CD14-positive monocyte (primary cell): ENCODE results near the gene SMIM30. TPM values are rescaled to one million over a fixed set of nuclear protein-coding genes. Genes with fewer than 3 reads are reported as not detected.

Experiments used
- DNase-seq, 3 donors: peaks; one replicate each; pipeline ENCODE4 v3.0.0-alpha.2; 2011 to 2022
- H2AFZ ChIP-seq: 2 replicates; pipeline ENCODE4 v1.6.0; 2012; ENCODE audit warnings: mild to moderate bottlenecking, low read depth, low read length, inconsistent platforms; ENCODE audit not compliant: insufficient read depth, poor library complexity, severe bottlenecking
- H3K27ac ChIP-seq, 2 donors: 1 replicate in 1 of 2; 2 replicates in 1 of 2; pipeline ENCODE4 v1.5.1; 2012 to 2013; ENCODE audit warnings: low read length in 2 of 2, control low read depth in 1 of 2, inconsistent platforms in 1 of 2, low read depth in 1 of 2, mild to moderate bottlenecking in 1 of 2
- H3K27me3 ChIP-seq, 2 donors: one replicate each; pipeline versions ENCODE4 v1.6.0 to v1.6.1; 2011 to 2013; ENCODE audit warnings: low read length in 2 of 2; ENCODE audit not compliant: control insufficient read depth in 2 of 2, insufficient read depth in 2 of 2
- H3K36me3 ChIP-seq, 2 donors: replicated peaks in 1 of 2; 1 replicate in 1 of 2; 2 replicates in 1 of 2; pipeline versions ENCODE4 v1.5.1 to v1.6.1; 2012 to 2013; ENCODE audit warnings: low read length in 2 of 2, control low read depth in 1 of 2, inconsistent platforms in 1 of 2, mild to moderate bottlenecking in 1 of 2; ENCODE audit not compliant: insufficient read depth in 2 of 2, control insufficient read depth in 1 of 2
- H3K4me1 ChIP-seq, 2 donors: 1 replicate in 1 of 2; 2 replicates in 1 of 2; pipeline versions ENCODE4 v1.5.1 to v1.6.1; 2012 to 2013; ENCODE audit warnings: low read length in 2 of 2, control low read depth in 1 of 2, inconsistent platforms in 1 of 2, mild to moderate bottlenecking in 1 of 2, moderate library complexity in 1 of 2; ENCODE audit not compliant: insufficient read depth in 2 of 2, control insufficient read depth in 1 of 2
- H3K4me2 ChIP-seq: replicated peaks from 2 replicates; pipeline ENCODE3; 2012; ENCODE audit warnings: low read length, moderate library complexity, mild to moderate bottlenecking; ENCODE audit not compliant: poor library complexity, severe bottlenecking; ENCODE audit errors: extremely low read depth
- H3K4me3 ChIP-seq, 3 experiments: fragments of 200-600 bp in 1 of 3; sonication (generic) in 1 of 3; replicated peaks in 1 of 3; 1 replicate in 2 of 3; 2 replicates in 1 of 3; pipeline ENCODE4 v1.5.1; 2011 to 2013; ENCODE audit warnings: low read length in 3 of 3, mild to moderate bottlenecking in 3 of 3, control low read depth in 2 of 3, low read depth in 2 of 3, inconsistent platforms in 1 of 3, moderate library complexity in 1 of 3
- H3K79me2 ChIP-seq: 2 replicates; pipeline ENCODE4 v1.6.0; 2012; ENCODE audit warnings: mild to moderate bottlenecking, control low read depth, inconsistent platforms, low read length, moderate library complexity; ENCODE audit not compliant: insufficient read depth
- H3K9ac ChIP-seq: 2 replicates; pipeline ENCODE4 v1.6.0; 2017; ENCODE audit warnings: low read length, mild to moderate bottlenecking; ENCODE audit not compliant: insufficient read depth, poor library complexity, severe bottlenecking
- H3K9me3 ChIP-seq, 2 donors: replicated peaks in 1 of 2; 1 replicate in 1 of 2; 2 replicates in 1 of 2; pipeline versions ENCODE4 v1.5.1 to v1.6.1; 2012 to 2013; ENCODE audit warnings: low read length in 2 of 2, control low read depth in 1 of 2; ENCODE audit not compliant: control insufficient read depth in 1 of 2, insufficient read depth in 1 of 2
- H4K20me1 ChIP-seq: 2 replicates; pipeline ENCODE4 v1.6.0; 2012; ENCODE audit warnings: mild to moderate bottlenecking, low read length, control low read depth, moderate library complexity; ENCODE audit not compliant: insufficient read depth
- H3K27ac Mint-ChIP-seq, 7 donors: one replicate each; pipeline ENCODE4 v1.8.0; 2020; ENCODE audit warnings: mild to moderate bottlenecking in 7 of 7, mixed read lengths in 7 of 7, moderate library complexity in 6 of 7, inconsistent platforms in 2 of 7
- H3K27me3 Mint-ChIP-seq, 3 donors: one replicate each; pipeline ENCODE4 v1.8.0; 2021 to 2022; ENCODE audit warnings: low read depth in 3 of 3, mild to moderate bottlenecking in 3 of 3, mixed read lengths in 3 of 3, moderate library complexity in 3 of 3, inconsistent platforms in 1 of 3
- H3K36me3 Mint-ChIP-seq, 2 donors: one replicate each; pipeline ENCODE4 v1.8.0; 2020; ENCODE audit warnings: mixed read lengths in 2 of 2, inconsistent platforms in 1 of 2, mild to moderate bottlenecking in 1 of 2
- H3K4me1 Mint-ChIP-seq: one replicate; pipeline ENCODE4 v1.8.0; 2020; ENCODE audit warnings: mild to moderate bottlenecking, mixed read lengths
- H3K4me3 Mint-ChIP-seq, 2 donors: one replicate each; pipeline ENCODE4 v1.8.0; 2020; ENCODE audit warnings: mild to moderate bottlenecking in 2 of 2, mixed read lengths in 2 of 2, moderate library complexity in 1 of 2
- H3K9me3 Mint-ChIP-seq, 7 donors: one replicate each; pipeline ENCODE4 v1.8.0; 2020 to 2022; ENCODE audit warnings: mixed read lengths in 7 of 7, mild to moderate bottlenecking in 6 of 7, moderate library complexity in 6 of 7, inconsistent platforms in 2 of 7
- CTCF ChIP-seq: fragments of 200-600 bp; IDR thresholded peaks from one replicate; pipeline ENCODE4 v1.8.0; 2022; ENCODE audit warnings: antibody characterized with exemption, mild to moderate bottlenecking
- WGBS: methylation state at CpG from one replicate; pipeline ENCODE4 v1.1.5; 2013; ENCODE audit warnings: missing lambda C conversion rate; ENCODE audit not compliant: insufficient coverage; 5-methylcytosine and 5-hydroxymethylcytosine counted together
- intact Hi-C, 2 donors: fragments of 100-400 bp; cut with micrococcal nuclease; formaldehyde crosslinking; loops; one replicate each; pipeline versions ENCODE4 v1.15.0 to v1.15.1; 2023
- polyA plus RNA-seq, 3 donors: library from polyadenylated mRNA; depleted of rRNA in 1 of 3; unstranded in 2 of 3; stranded (reverse) in 1 of 3; fragments of 300-500 nt in 2 of 3; fragments of >200 nt in 1 of 3; fragmentation: Illumina TruSeq in 2 of 3; gene quantifications; 1 replicate in 2 of 3; 2 replicates in 1 of 3; pipeline ENCODE4 v1.2.3, GENCODE V29; 2012 to 2021

SMIM30 gene
- polyA plus RNA-seq, 3 donors = 11.6 to 55.0 (median 43.6) TPM

- Histone ChIP-seq H3K27me3 (no peaks in the 10 kb centered on the region), H4K20me1 (no peaks in the 10 kb centered on the region), H3K36me3 (no peaks in the 10 kb centered on the region), H3K27ac (no peak overlapping the region), H3K4me2 (no peak overlapping the region), H3K4me3 (no peak overlapping the region), H3K9me3 (no peaks in the 10 kb centered on the region), H3K79me2 (no peaks in the 10 kb centered on the region), H3K9ac (no peak overlapping the region), H2AFZ (no peak overlapping the region), H3K4me1 (peaks cover 20 to 29% of the 10 kb centered on the region in 2 donors)
- H3K4me1 Mint-ChIP-seq = peaks cover 15% of the 10 kb centered on the region
- DNase-seq = no peak
- no peak overlapping the region for H3K27ac Mint-ChIP-seq
- H3K27me3 Mint-ChIP-seq = peaks cover 0 to 3% (median 1%) of the 10 kb centered on the region in 3 donors
- peaks cover 0 to 5% (median 0%) of the 10 kb centered on the region in 7 donors for H3K9me3 Mint-ChIP-seq
- no peak overlapping the region for H3K4me3 Mint-ChIP-seq
- 90% methylated on average over 2 of the region's 4 CpGs for WGBS
- no peak for TF ChIP-seq CTCF
- intact Hi-C loops = no loop called here
- H3K36me3 Mint-ChIP-seq = no peaks in the 10 kb centered on the region
Observed at GRCh38 chr7:113140956-113141355, 22.6 kb upstream of the SMIM30 start.

GRCh38 chr7:113137241-113137640 lies 18.9 kb upstream of the SMIM30 start:
- TF ChIP-seq CTCF = no peak
- Histone ChIP-seq H3K9me3 (no peaks in the 10 kb centered on the region), H4K20me1 (no peaks in the 10 kb centered on the region), H3K36me3 (no peaks in the 10 kb centered on the region), H2AFZ (no peak overlapping the region), H3K27ac (no peak overlapping the region), H3K27me3 (no peaks in the 10 kb centered on the region), H3K79me2 (no peaks in the 10 kb centered on the region), H3K9ac (no peak overlapping the region), H3K4me3 (no peak overlapping the region), H3K4me2 (no peak overlapping the region), H3K4me1 (peaks cover under 1 to 5% of the 10 kb centered on the region in 2 donors)
- Mint-ChIP-seq H3K36me3 (no peaks in the 10 kb centered on the region), H3K27ac (no peak overlapping the region), H3K4me1 (peaks cover under 1% of the 10 kb centered on the region), H3K9me3 (peaks cover 0 to 5% (median 0%) of the 10 kb centered on the region in 7 donors), H3K4me3 (no peak overlapping the region), H3K27me3 (peaks cover 0 to 4% (median 1%) of the 10 kb centered on the region in 3 donors)
- no CpG with 5 or more reads among the region's 2 CpGs for WGBS
- no peak for DNase-seq
- intact Hi-C loops = no loop called here
